Mesodermal cell (in vitro differentiated cells): ENCODE data around the gene HIBADH.

Experiments
- H3K27ac ChIP-seq: 2 replicates; pipeline ENCODE4 v1.7.0; 2013; ENCODE audit warnings: mild to moderate bottlenecking, low read depth, low read length, moderate library complexity; ENCODE audit not compliant: severe bottlenecking
- H3K36me3 ChIP-seq: 2 replicates; pipeline ENCODE4 v1.7.1; 2013; ENCODE audit warnings: mild to moderate bottlenecking, low read length, moderate library complexity; ENCODE audit not compliant: control insufficient read depth, insufficient read depth
- H3K4me1 ChIP-seq: one replicate; pipeline ENCODE4 v1.7.1; 2013; ENCODE audit warnings: mild to moderate bottlenecking, low read length; ENCODE audit not compliant: insufficient read depth, control insufficient read depth, poor library complexity, severe bottlenecking
- H3K4me3 ChIP-seq: 2 replicates; pipeline ENCODE4 v1.7.0; 2013; ENCODE audit warnings: low read length, control low read depth, mild to moderate bottlenecking; ENCODE audit not compliant: insufficient read depth, poor library complexity, severe bottlenecking; ENCODE audit errors: extremely low read depth
- H3K9me3 ChIP-seq: 2 replicates; pipeline ENCODE4 v1.7.1; 2013; ENCODE audit warnings: mild to moderate bottlenecking, low read length, moderate library complexity; ENCODE audit not compliant: control insufficient read depth
- WGBS, 2 experiments: methylation state at CpG; one replicate each; pipeline ENCODE4 v1.1.5; 2013; ENCODE audit warnings: missing lambda C conversion rate in 2 of 2; ENCODE audit not compliant: insufficient coverage in 2 of 2; 5-methylcytosine and 5-hydroxymethylcytosine counted together

Gene HIBADH

DNA sequence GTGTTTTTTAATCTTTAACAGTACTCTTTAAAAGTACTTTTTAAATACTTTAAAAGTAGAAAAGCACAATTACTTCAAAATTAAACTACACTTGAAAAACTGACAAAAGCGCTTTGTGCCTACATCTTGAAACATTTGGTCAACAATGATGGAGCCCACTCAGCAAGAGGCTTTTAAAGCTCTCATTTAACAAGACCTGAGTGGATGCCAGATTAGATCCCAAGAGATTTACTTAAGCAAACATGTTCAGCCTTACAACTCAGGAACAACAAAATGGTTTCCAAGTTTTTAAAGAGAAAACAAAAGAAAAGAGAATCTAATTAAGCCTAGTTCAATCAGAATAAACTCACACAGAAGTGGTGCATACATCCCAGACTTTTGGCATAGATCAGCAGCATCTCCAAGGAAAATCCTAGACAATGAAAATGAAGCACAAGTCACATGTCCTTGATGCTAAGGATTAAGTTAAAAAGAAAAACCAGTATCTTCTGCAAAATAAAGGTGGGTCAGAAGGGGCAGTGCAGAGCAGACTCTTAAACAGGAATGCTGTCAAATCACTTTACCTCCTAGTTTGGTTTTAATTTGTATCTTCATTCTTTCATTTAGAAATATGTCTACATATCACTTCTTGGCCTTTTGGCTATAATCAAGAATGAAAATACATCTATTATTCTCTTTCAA is 26.2 kb downstream of the HIBADH start:
- H3K9me3 ChIP-seq: no peaks in the 10 kb centered on the region
- H3K4me1 ChIP-seq: no peaks in the 10 kb centered on the region
- H3K4me3 ChIP-seq: no peak overlapping the region
- no peak overlapping the region for H3K27ac ChIP-seq
- H3K36me3 ChIP-seq: peaks cover 11% of the 10 kb centered on the region
- WGBS, 2 experiments: 86 to 100% methylated on average over 1 of the region's 1 CpG

DNA sequence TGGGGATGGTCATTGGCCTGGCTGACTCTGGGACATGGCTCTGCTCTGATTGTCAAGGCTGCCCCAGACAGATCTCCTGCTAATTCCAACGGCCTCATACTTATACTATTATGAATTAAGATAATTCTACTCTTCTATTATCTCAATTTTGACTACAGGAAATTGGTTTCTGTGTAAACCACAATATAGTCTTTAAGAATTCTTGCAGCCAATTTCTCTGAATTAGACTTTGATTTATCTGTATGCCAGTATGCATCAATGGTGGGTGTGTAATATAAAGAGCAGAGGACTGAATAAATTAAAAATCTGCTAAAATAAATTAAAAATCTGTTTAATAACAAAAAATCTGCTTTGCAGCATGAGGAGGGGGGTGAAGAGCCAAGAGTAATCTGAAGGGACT is 27.0 kb downstream of the HIBADH start:
- Histone ChIP-seq H3K27ac (no peak overlapping the region), H3K4me1 (no peaks in the 10 kb centered on the region), H3K36me3 (peaks cover 11% of the 10 kb centered on the region), H3K4me3 (no peak overlapping the region), H3K9me3 (no peaks in the 10 kb centered on the region)
- no CpG with 5 or more reads among the region's 1 CpG for WGBS, 2 experiments

DNA sequence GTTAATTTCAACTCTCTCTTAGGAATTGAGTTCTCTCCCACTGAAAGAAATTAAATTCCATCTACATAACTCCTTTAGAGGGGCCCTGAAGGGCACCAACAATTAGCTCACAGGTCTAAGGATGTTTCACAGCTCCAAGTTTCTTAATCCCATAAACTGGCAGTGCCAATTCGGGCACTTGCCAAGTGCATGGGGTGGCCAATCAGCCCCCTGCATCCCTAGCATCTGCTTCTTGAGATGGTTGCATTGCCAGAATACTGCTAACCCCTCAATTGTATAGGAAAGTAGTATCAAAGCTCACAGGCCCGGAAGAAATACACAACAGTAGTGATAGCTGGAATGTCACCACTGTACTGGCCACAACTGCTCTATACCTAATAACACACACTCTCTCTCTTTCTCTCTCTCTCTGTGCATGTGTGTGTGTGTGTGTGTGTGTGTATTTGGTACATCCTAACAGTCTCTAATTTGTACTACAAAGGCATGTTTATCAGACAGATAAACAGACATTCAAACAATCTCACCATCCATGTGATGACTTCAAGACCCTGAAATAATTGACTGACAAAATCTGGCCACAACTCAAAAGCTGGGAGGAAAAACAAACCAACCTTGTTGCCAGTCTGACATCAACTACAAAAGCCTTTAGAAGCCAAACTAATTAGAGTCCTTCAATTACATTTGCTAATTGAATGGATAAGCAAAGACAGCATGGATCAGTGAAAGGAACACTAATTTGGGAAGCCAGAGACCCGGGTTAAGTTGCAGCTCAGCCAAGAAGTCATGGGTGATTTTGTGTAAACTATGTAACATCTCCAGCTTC is 27.8 kb downstream of the HIBADH start:
- Histone ChIP-seq H3K4me3 (no peak overlapping the region), H3K4me1 (no peaks in the 10 kb centered on the region), H3K36me3 (peaks cover 11% of the 10 kb centered on the region), H3K27ac (no peak overlapping the region), H3K9me3 (no peaks in the 10 kb centered on the region)
- WGBS, 2 experiments: 88% methylated on average over 1 of the region's 3 CpGs; no CpG with 5 or more reads in 1 of the 2 experiments

DNA sequence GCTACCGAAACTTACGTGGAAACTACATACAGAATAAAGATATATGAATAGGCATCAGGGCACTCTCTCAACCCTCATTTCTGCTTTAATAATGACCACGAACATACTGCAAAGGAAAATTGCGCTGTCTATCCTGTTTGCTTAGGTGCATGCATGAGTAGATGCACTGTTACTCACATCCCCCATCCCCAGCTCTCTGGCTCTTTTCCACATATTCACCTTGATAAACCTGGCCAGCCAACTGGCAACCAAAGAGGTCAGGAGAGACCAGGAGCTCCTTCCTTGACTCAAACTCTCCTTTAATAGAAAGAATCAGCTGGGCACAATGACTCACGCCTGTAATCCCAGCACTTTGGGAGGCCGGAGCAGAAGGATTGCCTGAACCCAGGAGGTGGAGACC is 29.6 kb downstream of the HIBADH start:
- Histone ChIP-seq H3K4me3 (no peak overlapping the region), H3K36me3 (peaks cover 6% of the 10 kb centered on the region), H3K27ac (no peak overlapping the region), H3K4me1 (no peaks in the 10 kb centered on the region), H3K9me3 (no peaks in the 10 kb centered on the region)
- 96 to 100% methylated on average over 2 to 4 of the region's 6 CpGs for WGBS, 2 experiments

- Histone ChIP-seq H3K9me3 (no peaks in the 10 kb centered on the region), H3K4me3 (no peak overlapping the region), H3K4me1 (no peaks in the 10 kb centered on the region), H3K36me3 (peaks cover 10% of the 10 kb centered on the region), H3K27ac (no peak overlapping the region)
- no CpG with 5 or more reads among the region's 1 CpG for WGBS, 2 experiments
Observed at GRCh38 chr7:27631391-27631790, 31.3 kb downstream of the HIBADH start.

- no peaks in the 10 kb centered on the region for H3K9me3 ChIP-seq
- H3K4me3 ChIP-seq: no peak overlapping the region
- no CpG with 5 or more reads among the region's 1 CpG for WGBS, 2 experiments
- H3K4me1 ChIP-seq: no peaks in the 10 kb centered on the region
- peaks cover 10% of the 10 kb centered on the region for H3K36me3 ChIP-seq
- H3K27ac ChIP-seq: no peak overlapping the region
Observed at GRCh38 chr7:27627146-27627545, 35.5 kb downstream of the HIBADH start.

DNA sequence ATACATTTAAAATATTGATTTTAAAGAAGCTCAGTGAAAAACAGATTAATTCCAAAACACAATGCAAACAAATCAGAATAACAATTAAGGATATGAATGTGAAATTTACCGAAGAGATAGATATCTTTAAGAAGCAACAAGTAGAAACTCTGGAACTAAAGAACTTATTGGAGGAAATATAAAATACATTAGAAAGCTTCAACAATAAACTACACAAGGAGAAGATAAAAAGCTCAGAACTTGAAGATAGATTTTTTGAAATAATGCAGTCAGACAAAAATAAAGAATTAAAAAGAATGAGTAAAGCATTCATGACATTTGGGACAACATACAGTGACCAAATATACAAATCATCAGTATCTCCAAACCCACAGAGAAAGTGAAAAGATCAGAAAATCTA is 43.2 kb downstream of the HIBADH start:
- no CpG with 5 or more reads among the region's 1 CpG for WGBS, 2 experiments

DNA sequence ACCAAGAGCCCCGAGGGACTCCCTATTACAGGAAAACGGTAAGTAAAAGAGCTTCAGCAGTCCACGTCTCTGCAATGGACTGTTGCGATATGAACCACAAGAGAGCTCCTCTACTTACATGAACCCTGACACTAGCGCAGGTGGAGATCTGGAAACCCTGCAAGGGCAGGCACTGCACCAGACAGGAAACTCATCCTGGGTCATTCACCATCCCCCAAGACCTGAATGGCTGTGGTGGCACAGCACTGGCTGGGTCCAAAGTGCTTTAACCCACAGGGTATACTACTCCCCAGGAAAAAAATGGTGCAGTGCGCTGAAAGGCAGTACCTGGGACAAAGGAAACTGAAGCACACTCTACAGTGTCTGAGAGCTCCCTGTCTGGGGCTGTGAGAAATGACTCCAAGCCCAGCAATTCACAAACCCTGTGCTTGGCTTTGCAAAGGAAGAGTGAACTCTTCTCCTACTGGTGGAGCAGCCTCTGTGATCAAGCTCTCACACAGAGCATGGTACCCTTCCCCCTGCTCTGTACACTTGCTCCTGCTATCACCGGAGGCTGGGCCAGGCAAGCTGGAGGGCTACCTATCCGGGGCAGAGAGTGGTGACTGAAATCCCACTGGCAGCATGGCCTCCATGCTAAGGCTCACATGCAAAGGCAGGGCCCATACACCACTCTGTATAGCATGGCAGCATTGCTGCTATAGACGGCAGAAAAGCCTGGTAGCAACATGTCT is 44.9 kb downstream of the HIBADH start:
- H3K36me3 ChIP-seq: peaks cover 41% of the 10 kb centered on the region

More for the DNA sequence above, 43.2 kb downstream of the HIBADH start:
- H3K4me3 ChIP-seq: no peak overlapping the region
- H3K4me1 ChIP-seq: no peaks in the 10 kb centered on the region
- peaks cover 41% of the 10 kb centered on the region for H3K36me3 ChIP-seq
- H3K9me3 ChIP-seq: peaks cover 22% of the 10 kb centered on the region
- no peak overlapping the region for H3K27ac ChIP-seq

GRCh38 chr7:27616914-27617548 is 45.7 kb downstream of the HIBADH start:
- Histone ChIP-seq H3K4me3 (no peak overlapping the region), H3K4me1 (no peaks in the 10 kb centered on the region), H3K27ac (no peak overlapping the region), H3K9me3 (peaks cover 22% of the 10 kb centered on the region), H3K36me3 (peaks cover 41% of the 10 kb centered on the region)
- WGBS, 2 experiments: 88% methylated on average over 1 of the region's 3 CpGs; no CpG with 5 or more reads in 1 of the 2 experiments

More for the DNA sequence above, 44.9 kb downstream of the HIBADH start:
- WGBS, 2 experiments: 83 to 84% methylated on average over 8 of the region's 9 CpGs
- peaks cover 22% of the 10 kb centered on the region for H3K9me3 ChIP-seq
- no peaks in the 10 kb centered on the region for H3K4me1 ChIP-seq
- H3K4me3 ChIP-seq: no peak overlapping the region
- no peak overlapping the region for H3K27ac ChIP-seq

GRCh38 chr7:27616186-27616491 is 46.5 kb downstream of the HIBADH start:
- 100% methylated on average over 2 of the region's 2 CpGs; no CpG with 5 or more reads in 1 of the 2 experiments for WGBS, 2 experiments
- H3K9me3 ChIP-seq: peaks cover 22% of the 10 kb centered on the region
- no peak overlapping the region for H3K4me3 ChIP-seq
- no peak overlapping the region for H3K27ac ChIP-seq
- H3K4me1 ChIP-seq: no peaks in the 10 kb centered on the region
- H3K36me3 ChIP-seq: peaks cover 41% of the 10 kb centered on the region
